SU-DHL-6 (cell line): ENCODE results near the gene PPARD.

Experiments used
- H2AFZ ChIP-seq: fragments of 200-600 bp; sonication (generic); 2 replicates; pipeline ENCODE4 v1.6.1; 2014; ENCODE audit warnings: low read depth, mild to moderate bottlenecking, moderate library complexity, mixed read lengths, antibody characterized with exemption, low read length; ENCODE audit not compliant: severe bottlenecking
- H3F3A ChIP-seq: fragments of 200-600 bp; shearing (Covaris generic); 2 replicates; pipeline ENCODE4 v1.6.0; 2016; ENCODE audit warnings: antibody characterized with exemption, mild to moderate bottlenecking; ENCODE audit not compliant: insufficient read depth
- H3K27ac ChIP-seq: fragments of 200-600 bp; sonication (generic); 2 replicates; pipeline ENCODE4 v1.5.1; 2016; ENCODE audit warnings: low read depth, mild to moderate bottlenecking, low read length, moderate library complexity, mixed read lengths
- H3K27me3 ChIP-seq: fragments of 200-600 bp; sonication (generic), shearing (Covaris generic); 2 replicates; pipeline ENCODE4 v1.6.0; 2014; ENCODE audit warnings: mild to moderate bottlenecking, low read length
- H3K36me3 ChIP-seq: fragments of 200-600 bp; sonication (generic); 2 replicates; pipeline ENCODE4 v1.6.1; 2014; ENCODE audit warnings: mild to moderate bottlenecking, low read length, mixed read lengths
- H3K4me2 ChIP-seq: fragments of 300-600, 200-600 bp; shearing (Covaris generic), sonication (generic); 2 replicates; pipeline ENCODE4 v1.6.0; 2014; ENCODE audit warnings: low read length, low read depth, mild to moderate bottlenecking; ENCODE audit not compliant: poor library complexity, severe bottlenecking
- H3K4me3 ChIP-seq: fragments of 200-600 bp; sonication (generic); 2 replicates; pipeline ENCODE4 v1.5.1; 2014; ENCODE audit warnings: antibody characterized with exemption, low read length, mild to moderate bottlenecking, mixed read lengths; ENCODE audit not compliant: insufficient read depth, poor library complexity, severe bottlenecking
- H3K79me2 ChIP-seq: fragments of 200-600 bp; sonication (generic); 2 replicates; pipeline ENCODE4 v1.6.1; 2014; ENCODE audit warnings: mild to moderate bottlenecking, low read length, moderate library complexity; ENCODE audit not compliant: insufficient read depth
- H3K9ac ChIP-seq: fragments of 200-600 bp; sonication (generic); 2 replicates; pipeline ENCODE4 v1.7.0; 2014; ENCODE audit warnings: mild to moderate bottlenecking, low read length
- H3K9me2 ChIP-seq: fragments of 200-600 bp; sonication (generic); replicated peaks from 2 replicates; pipeline ENCODE4 v1.6.1; 2014; ENCODE audit warnings: low read length; ENCODE audit not compliant: insufficient read depth
- H3K9me3 ChIP-seq: fragments of 200-600 bp; sonication (generic); 2 replicates; pipeline ENCODE4 v1.6.1; 2014; ENCODE audit warnings: low read length, mixed read lengths; ENCODE audit not compliant: insufficient read depth
- H4K20me1 ChIP-seq: fragments of 200-600 bp; sonication (generic); 2 replicates; pipeline ENCODE4 v1.6.1; 2014; ENCODE audit warnings: low read depth, mild to moderate bottlenecking, antibody characterized with exemption, low read length, moderate library complexity, mixed read lengths
- CTCF ChIP-seq: fragments of 200-600 bp; sonication (generic); IDR thresholded peaks from one replicate; pipeline ENCODE4 v1.5.1; 2017; ENCODE audit warnings: antibody characterized with exemption, mild to moderate bottlenecking, low read length, moderate library complexity; ENCODE audit not compliant: insufficient read depth, poor library complexity, severe bottlenecking
- EZH2phosphoT487 ChIP-seq: fragments of 200-600 bp; sonication (generic), shearing (Covaris generic); conservative IDR thresholded peaks from 2 replicates; pipeline ENCODE4 v1.6.1; 2018; ENCODE audit warnings: mild to moderate bottlenecking, antibody characterized with exemption, low read length, moderate library complexity, mixed read lengths

PPARD gene

GRCh38 chr6:35366204-35366596 lies 23.8 kb downstream of the PPARD start:
- no peaks in the 10 kb centered on the region for H3F3A ChIP-seq
- TF ChIP-seq EZH2phosphoT487 (no peak), CTCF (no peak)
- H3K9me2 ChIP-seq, result no peaks in the 10 kb centered on the region
- H3K4me2 ChIP-seq, result no peak overlapping the region
- no peak overlapping the region for H3K4me3 ChIP-seq
- H2AFZ ChIP-seq, result no peak overlapping the region
- no peaks in the 10 kb centered on the region for H3K36me3 ChIP-seq
- H3K27ac ChIP-seq, result no peak overlapping the region
- H3K9me3 ChIP-seq, result no peaks in the 10 kb centered on the region
- H4K20me1 ChIP-seq, result no peaks in the 10 kb centered on the region
- H3K79me2 ChIP-seq, result no peaks in the 10 kb centered on the region
- H3K9ac ChIP-seq, result no peak overlapping the region
- H3K27me3 ChIP-seq, result no peaks in the 10 kb centered on the region

GRCh38 chr6:35367646-35368037 lies 25.3 kb downstream of the PPARD start:
- H3K4me2 ChIP-seq, result no peak overlapping the region
- no peak overlapping the region for H3K4me3 ChIP-seq
- no peak for TF ChIP-seq EZH2phosphoT487
- no peak for TF ChIP-seq CTCF
- H2AFZ ChIP-seq, result no peak overlapping the region
- H4K20me1 ChIP-seq, result no peaks in the 10 kb centered on the region
- H3F3A ChIP-seq, result no peaks in the 10 kb centered on the region
- no peaks in the 10 kb centered on the region for H3K9me2 ChIP-seq
- no peaks in the 10 kb centered on the region for H3K36me3 ChIP-seq
- H3K27ac ChIP-seq, result no peak overlapping the region
- no peak overlapping the region for H3K9ac ChIP-seq
- H3K9me3 ChIP-seq, result no peaks in the 10 kb centered on the region
- no peaks in the 10 kb centered on the region for H3K79me2 ChIP-seq
- no peaks in the 10 kb centered on the region for H3K27me3 ChIP-seq

- Histone ChIP-seq H4K20me1 (no peaks in the 10 kb centered on the region), H3K36me3 (no peaks in the 10 kb centered on the region), H3K79me2 (no peaks in the 10 kb centered on the region), H3K4me3 (no peak overlapping the region), H3K9me2 (no peaks in the 10 kb centered on the region), H3K4me2 (no peak overlapping the region), H3K9me3 (no peaks in the 10 kb centered on the region), H3K27ac (no peak overlapping the region), H3K9ac (no peak overlapping the region), H2AFZ (no peak overlapping the region), H3F3A (no peaks in the 10 kb centered on the region), H3K27me3 (no peaks in the 10 kb centered on the region)
- TF ChIP-seq CTCF (no peak), EZH2phosphoT487 (no peak)
Observed at GRCh38 chr6:35368038-35368887, 25.9 kb downstream of the PPARD start.
